GM12892 (cell line): ENCODE measurements around the gene KIF7.

Experiments used
- POLR2A ChIP-seq: IDR thresholded peaks from 2 replicates; pipeline ENCODE4 v1.6.1; 2011; ENCODE audit warnings: low read depth, low read length, control low read depth
- POLR2AphosphoS5 ChIP-seq: IDR thresholded peaks from 2 replicates; pipeline ENCODE4 v1.6.1; 2011; ENCODE audit warnings: low read depth, low read length, control low read depth

DNA sequence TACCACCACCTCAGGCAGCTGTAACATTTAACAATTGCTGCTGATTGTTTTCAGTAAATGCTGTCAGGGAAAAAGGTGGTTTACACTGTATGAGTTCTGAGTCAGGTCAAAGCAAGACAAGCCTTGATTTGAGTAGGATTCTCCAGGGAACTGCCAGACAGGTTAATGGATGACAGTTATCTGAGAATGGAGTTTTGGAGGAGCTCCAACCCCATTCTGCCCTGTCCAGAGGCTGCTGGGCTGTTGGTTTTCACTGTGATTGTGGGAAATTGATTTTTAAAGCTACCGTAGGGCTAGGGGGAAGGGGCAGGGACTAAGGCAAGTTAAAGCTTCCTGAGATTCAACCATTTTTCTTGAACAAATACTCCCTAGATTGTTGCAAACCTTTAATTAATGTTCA is 40.1 kb downstream of the KIF7 start:
- TF ChIP-seq POLR2A (no peak), POLR2AphosphoS5 (no peak)
